Measurements from ENCODE around the gene GNS.

Gene GNS

DNA sequence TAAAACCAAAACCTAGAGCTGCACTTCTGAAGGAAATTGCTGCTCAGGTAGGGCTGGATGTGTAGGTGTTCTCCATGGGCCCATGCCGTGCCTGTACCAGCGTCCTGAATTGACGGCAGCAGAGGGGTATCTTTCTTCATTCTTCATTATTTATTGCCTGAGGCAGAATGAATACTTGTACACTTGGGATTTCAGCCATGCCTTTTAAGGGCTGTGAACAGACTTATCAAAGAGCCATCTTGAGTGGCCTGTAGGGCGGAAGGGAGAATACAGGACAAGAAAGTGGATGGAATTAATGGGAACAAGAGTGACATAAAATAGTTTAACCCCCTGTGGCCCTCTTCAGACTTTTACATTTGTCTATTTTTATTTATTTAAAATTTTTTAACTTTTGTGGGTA, 87.5 kb downstream of the GNS start:
- no peak for FAIRE-seq

DNA sequence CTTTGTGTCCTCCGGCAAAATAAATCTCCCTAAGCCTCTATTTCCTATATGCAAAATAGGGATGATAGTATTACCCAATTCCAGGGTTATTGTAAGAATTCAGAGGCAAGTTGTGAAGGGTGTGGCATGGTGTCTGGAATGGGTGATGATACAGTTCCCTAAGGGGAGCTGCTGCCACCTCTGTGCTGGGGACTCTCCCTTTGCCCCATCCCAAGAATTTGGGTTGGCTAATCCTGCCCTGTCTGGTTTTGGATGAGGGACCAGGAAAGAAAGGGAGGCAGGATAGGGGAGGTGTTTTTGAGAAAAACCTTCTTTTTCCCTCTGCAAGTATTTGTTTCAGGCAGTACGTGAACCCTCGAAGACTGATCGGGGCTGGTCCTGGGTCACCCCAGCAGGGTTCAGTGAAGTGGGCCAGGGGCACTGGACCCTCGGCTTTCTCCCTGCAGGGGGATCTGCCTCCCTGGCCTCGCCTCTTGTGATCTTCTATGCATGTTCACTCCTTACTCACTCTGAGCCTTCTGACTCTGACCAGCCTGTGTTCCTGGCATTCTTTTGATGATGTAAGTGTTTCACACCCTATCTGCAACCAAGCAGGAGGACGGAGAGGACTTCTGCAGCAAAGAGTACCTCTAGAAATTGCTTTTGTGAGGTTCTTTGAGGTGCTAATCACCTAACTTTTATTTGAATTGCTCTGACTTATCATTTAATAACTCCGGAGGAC, 88.1 kb downstream of the GNS start:
- no peak for FAIRE-seq

DNA sequence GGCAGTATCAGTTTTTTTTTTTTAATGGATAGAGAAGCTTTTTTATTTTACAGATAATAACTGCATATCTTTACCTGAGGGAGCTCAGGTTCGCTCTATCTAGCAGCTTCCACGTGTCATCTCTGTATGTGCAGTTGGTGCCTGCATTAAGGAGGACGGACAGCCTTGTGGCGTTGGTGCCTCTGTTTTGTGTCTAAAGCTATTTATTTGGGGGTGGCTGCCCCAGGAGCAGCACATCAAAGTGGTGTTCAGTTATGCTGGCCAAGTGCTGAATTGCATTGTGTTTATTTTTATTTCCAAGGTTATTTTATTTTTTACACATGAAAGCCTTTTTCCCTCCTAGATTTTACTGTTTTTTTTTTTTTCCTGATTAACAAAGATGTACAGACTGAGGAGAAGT, 89.2 kb downstream of the GNS start:
- FAIRE-seq, result no peak

DNA sequence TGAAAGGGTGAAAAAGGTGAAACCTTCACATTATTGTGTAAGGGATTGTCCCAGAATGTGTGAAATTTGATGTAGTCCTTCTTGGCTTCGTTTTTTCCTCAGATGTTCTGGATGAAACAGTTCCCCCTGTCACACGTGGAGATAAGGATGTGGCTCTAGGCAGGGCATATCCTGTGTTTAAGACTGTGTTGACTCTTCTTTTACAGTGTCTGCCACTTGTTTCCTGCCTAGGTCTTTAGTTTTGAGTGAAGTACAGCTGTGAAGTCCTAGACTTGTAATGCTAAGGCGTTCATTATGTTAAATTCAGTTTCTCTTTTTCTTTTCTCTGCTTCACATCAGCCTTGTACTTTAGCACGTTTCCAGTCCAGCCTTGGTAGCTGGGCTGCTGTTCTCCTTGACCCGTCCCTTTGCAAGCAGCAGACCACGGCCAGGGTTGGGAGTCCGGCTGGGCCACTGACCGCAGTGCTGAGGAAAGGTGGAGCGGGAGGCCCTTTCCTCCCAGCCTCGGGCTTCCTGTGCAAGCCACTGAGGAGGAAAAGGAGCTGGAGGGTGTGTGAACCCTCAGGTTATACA, 89.8 kb downstream of the GNS start:
- no peak for FAIRE-seq

DNA sequence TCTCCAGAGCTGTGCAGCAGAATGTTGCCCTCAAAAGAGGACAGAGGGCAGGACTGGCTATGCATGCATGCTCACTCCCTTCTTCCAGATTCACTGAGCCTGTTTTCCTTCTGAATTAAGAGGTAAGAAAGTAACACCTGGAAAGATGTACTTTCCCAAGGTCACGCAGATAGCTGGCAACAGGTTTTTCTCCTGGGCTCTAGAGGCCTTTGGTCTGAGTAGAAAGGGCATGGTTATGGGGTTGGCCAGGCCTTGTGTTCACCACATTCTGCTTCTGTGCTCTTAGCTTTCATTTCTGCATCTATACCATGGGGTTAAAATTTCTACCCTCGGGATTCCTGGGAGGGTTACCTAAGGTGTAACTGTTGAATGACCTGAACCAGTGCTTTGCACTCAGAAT, 91.4 kb downstream of the GNS start:
- no peak for FAIRE-seq

DNA sequence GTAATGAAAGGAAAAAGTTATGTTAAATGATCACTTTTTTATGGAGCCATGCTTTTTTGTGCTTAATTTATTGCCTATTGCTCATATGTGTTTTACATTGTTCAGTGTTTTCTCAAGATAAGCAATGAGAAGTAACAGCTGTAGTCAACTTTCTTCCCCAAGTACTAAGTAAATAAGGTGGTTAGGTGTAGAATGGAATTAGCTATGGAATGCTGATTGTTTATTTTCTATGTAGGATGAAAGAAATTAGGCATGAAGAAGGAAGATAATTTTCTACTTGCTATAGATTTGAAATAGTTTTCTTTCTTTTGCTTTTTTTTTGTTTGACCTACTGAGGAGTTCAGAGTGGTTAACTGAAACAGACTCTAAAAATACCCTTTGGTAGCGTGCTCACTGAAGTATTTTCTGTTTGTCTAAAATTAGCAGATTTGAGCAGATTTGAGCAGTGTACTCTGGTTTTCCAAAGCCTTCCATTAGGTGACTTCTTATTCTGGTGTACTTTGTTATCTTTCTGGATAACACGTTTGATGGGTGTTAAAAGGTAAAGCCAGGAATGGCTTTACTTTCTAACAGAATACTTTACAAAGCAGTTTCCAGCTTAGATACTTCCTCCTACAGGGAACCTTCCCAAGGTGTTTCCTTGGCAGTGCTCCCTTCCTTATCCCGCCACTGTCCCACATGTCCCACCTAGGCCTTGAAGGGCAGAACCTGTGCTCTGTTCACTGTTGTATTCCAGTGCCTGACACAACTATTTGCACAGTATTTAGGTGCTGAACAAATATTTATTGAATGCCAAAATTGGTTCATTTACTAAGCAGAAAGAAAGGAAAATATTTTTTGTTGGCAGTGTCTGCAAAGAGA, 92.9 kb downstream of the GNS start:
- FAIRE-seq, result no peak

DNA sequence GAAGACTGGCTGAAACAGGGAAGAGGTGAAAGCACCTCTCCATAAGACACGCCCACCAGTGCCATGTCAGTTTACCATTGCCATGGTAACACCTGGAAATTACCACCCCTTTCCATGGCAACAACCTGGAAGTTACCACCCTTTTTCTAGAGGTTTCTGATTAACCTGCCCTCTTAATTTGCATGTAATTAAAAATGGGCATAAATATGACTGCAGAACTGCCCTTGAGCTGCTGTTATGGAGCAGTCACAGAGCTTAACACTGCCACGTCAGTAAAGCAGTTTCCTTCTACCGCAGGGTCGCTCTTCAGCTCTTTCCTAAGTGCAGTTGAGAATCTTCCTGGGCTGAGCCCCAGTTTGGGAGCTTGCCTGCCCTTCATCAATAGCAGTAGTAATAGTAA, 93.7 kb downstream of the GNS start:
- FAIRE-seq, result no peak
